ENCODE data around the gene SEPHS2.
A peak's percentile ranks its signal among the peaks of the same experiment; 100 is the strongest.
"Not testable (repeated sequence)": the region's sequence is repeated elsewhere in the genome, so short reads cannot be mapped to it uniquely, and the experiment has no call there.

SEPHS2 gene

DNA sequence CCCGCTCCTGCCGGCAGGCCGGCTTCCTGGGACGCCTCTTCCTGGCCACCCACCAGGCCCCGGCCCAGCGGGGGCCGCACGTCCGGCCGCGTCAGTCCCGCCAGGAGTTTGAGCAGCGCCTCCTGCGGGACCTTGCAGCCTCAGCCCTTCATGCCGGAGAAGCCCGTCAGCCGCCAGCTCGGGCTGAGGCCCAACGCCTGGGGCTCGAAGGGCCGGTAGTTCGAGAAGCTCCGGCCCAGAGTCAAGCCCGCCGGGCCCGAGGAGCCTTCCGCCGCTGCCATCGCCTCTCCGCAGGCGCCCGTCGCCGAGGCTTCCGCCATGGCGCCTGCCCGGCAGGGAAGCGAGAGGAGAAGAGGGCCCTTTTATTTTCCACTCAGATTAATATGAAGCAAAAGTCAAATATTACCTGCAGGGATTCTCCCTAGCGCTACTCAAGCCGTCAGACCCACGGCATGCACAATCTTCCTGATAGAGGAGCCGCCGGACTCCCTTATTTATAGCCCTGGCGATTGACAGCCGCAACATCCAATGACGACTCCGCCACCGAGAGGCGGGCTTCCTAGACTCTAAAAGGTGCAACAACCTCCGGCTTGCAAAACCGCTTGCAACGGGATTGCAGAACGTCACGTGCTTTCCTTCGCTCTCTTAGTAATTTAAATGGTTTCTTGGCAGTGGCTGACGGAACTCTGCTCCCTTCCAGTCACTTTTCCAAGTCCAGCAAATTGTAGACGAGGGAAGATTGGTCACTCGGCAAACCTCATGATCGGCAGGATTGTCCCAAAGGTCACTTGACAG lies at the start of gene SEPHS2:
SEPHS2 (minus strand) TSS at position 467 of the 795 bp plus-strand sequence; CDS start at position 320, 147 bp downstream.
- peak; percentile 41 to 96 (median 85) for DNase-seq

GRCh38 chr16:30494709-30495108 lies 49.0 kb upstream of the SEPHS2 start:
- DNase-seq, result peak in 1 of 51 donors; percentile 64

DNA sequence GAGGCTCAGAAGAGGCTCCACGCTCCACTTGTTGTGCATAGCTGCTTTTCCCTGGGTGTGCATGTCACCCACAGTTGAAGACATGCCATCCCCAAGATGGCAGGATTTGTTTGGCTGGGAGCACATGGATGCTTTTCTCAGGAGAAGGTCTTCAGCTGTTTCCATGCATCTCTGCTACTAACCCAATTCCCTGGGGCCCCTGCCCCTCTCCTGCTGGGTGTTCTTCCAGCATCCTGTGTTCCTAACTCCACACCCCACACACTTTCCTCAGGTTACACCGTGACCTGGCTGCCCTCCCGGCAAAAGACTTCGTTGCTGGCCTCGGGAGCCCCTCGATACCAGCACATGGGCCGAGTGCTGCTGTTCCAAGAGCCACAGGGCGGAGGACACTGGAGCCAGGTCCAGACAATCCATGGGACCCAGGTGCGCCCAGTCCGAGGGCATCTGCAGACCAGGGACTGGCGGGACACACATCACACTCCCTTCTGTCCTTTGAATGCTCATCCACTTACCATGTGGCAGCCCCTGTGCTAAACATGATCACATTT lies 48.3 kb upstream of the SEPHS2 start:
- peak in 1 of 51 donors; percentile 97 for DNase-seq

GRCh38 chr16:30491744-30492308 lies 46.2 kb upstream of the SEPHS2 start:
- no peak for DNase-seq

DNA sequence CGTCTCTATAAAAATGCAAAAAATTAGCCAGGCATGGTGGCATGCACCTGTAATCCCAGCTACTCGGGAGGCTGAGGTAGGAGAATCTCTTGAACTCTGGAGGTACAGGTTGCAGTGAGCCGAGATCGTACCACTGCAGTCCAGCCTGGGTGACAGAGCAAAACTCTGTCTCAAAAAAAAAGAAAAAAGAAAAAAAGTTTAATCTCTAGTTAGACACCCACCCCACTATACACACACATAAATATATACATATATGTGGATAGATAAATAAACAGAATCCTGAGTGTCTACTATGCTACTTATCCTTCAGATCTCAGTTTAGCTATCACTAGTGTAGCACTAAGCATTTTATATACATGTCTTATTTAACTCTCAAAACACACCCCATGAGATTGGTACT lies 45.6 kb upstream of the SEPHS2 start:
- no peak for DNase-seq

DNA sequence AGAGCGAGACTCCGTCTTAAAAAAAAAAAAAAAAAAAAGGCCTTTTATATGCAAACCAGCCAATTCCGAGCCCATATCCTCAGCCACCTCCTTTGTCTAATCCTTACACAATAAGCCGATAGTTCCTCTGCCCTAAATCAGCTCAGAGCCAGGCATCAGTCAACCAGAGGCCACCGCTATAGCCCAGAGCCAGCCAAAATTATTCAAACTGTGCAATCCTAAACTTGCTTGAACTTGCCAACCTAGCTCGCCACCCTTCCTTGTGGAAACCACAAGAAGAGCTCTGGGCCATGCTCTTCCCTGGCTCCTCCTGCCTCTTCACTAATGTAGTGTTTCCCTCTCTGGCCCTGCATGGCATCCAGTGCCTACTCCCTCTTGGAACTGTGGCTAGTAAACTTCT lies 44.5 kb upstream of the SEPHS2 start:
- no peak for DNase-seq

DNA sequence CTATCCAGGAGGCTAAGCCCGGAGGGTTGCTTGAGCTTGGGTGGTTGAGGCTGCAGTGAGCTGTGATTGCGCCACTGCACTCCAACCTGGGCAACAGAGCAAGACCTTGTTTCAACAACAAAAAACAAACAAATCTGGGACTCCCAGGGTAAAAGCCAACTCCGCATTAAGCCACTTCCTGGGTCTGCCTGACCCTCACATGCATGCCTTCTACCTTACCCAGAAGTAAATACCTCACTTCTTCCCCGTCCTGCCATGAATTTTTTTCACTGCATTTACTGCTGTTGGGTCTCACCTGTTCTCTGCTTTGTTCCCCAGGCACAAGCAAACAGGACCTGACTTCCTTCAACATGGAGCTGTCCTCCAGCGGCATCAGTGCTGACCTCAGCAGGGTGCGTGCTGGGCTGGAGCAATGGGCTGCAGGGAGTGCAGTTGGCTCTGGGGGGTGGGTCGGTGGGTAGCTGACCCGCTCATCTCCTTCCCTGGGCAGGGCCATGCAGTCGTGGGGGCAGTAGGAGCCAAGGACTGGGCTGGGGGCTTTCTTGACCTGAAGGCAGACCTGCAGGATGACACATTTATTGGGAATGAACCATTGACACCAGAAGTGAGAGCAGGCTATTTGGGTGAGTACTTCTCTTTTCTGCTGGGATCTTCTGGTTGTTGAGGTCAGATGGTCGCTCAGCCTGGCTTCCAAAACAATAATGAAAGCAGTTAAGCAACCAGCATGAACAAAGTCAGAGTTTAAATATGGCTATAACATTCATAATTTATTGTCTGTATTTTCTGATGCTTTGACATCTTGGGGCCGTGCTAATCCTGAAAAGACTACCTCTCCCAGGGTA lies 43.3 kb upstream of the SEPHS2 start:
- no peak for DNase-seq

GRCh38 chr16:30485818-30486436 lies 40.3 kb upstream of the SEPHS2 start:
- DNase-seq, result no peak

- no peak for DNase-seq
Measured at GRCh38 chr16:30484887-30485286, 39.2 kb upstream of the SEPHS2 start.

GRCh38 chr16:30482366-30482765 lies 36.7 kb upstream of the SEPHS2 start:
- no peak for DNase-seq

DNA sequence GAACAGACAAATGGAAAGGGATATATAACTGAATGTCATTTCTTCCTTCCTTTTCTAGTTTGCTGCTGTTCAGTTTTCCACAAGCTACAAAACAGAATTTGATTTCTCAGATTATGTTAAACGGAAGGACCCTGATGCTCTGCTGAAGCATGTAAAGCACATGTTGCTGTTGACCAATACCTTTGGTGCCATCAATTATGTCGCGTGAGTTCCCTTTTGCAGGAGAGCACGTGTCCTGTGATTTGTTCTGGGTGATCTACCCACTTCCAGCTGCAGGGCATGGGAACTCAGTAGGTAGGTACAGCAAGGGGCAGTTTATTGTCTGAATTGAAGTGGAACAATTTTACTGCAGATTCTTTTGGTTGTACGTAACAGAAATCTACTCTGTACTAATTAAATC lies 35.7 kb upstream of the SEPHS2 start:
- DNase-seq, result no peak

GRCh38 chr16:30478766-30479478 lies 33.2 kb upstream of the SEPHS2 start:
- DNase-seq, result no peak

GRCh38 chr16:30477773-30478172 lies 32.1 kb upstream of the SEPHS2 start:
- DNase-seq, result not testable (repeated sequence)

DNA sequence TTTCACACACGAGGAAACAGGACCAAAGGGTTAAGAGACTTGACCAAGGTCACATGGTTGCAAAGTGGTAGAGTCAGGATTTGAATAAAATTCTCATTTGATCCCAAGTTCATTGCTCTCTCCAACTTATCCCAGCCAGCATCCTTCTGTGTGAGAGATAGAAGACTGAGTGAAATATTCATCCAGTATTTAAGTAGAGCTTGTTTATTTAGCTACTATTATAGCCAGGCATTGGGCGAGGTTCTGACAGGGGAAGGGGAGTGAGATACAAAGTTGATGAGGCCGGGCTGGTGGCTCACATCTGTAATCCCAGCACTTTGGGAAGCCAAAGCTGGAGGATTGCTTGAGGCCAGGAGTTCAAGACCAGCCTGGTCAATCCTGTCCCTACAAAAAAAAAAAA lies 31.3 kb upstream of the SEPHS2 start:
- no peak for DNase-seq

GRCh38 chr16:30474684-30475083 lies 29.0 kb upstream of the SEPHS2 start:
- no peak for DNase-seq

DNA sequence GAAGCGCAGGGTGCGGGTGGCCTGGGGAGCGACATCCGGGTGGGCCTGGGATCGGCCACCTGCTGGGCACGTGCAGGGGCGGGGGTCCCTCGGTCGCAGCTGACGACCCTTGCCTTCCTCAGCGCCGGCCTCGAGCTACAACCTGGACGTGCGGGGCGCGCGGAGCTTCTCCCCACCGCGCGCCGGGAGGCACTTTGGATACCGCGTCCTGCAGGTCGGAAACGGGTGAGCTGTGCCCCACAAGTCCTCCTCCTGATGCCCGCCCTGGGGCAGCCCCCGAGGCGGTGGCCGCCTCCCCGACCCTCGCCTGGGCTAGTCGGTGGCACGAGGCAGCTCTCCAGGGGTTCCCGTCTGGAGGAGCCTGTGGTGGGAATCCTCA lies 28.4 kb upstream of the SEPHS2 start:
- DNase-seq, result no peak

GRCh38 chr16:30473231-30474073 lies 27.8 kb upstream of the SEPHS2 start:
- no peak for DNase-seq

GRCh38 chr16:30472328-30472942 lies 26.8 kb upstream of the SEPHS2 start, which contains the start of gene ITGAL:
Gene ITGAL, plus strand, starts transcription at chr16:30472742. Its CDS starts 96 bp downstream, at chr16:30472838.
- DNase-seq, result peak in 12 of 51 donors; percentile 4 to 44 (median 16)

- DNase-seq, result no peak
Measured at GRCh38 chr16:30470632-30470995, 24.9 kb upstream of the SEPHS2 start.

- no peak for DNase-seq
Measured at GRCh38 chr16:30470170-30470512, 24.5 kb upstream of the SEPHS2 start.

Measured in hypothalamus (tissue), 51 donors.